HG03139 (cell line): ENCODE measurements around the gene JPT2.

Experiments used
- ATAC-seq: cut with Tn5 transposase; IDR thresholded peaks from one replicate; pipeline ENCODE4 v1.9.1; 2021; ENCODE audit not compliant: unreplicated experiment

Gene JPT2

DNA sequence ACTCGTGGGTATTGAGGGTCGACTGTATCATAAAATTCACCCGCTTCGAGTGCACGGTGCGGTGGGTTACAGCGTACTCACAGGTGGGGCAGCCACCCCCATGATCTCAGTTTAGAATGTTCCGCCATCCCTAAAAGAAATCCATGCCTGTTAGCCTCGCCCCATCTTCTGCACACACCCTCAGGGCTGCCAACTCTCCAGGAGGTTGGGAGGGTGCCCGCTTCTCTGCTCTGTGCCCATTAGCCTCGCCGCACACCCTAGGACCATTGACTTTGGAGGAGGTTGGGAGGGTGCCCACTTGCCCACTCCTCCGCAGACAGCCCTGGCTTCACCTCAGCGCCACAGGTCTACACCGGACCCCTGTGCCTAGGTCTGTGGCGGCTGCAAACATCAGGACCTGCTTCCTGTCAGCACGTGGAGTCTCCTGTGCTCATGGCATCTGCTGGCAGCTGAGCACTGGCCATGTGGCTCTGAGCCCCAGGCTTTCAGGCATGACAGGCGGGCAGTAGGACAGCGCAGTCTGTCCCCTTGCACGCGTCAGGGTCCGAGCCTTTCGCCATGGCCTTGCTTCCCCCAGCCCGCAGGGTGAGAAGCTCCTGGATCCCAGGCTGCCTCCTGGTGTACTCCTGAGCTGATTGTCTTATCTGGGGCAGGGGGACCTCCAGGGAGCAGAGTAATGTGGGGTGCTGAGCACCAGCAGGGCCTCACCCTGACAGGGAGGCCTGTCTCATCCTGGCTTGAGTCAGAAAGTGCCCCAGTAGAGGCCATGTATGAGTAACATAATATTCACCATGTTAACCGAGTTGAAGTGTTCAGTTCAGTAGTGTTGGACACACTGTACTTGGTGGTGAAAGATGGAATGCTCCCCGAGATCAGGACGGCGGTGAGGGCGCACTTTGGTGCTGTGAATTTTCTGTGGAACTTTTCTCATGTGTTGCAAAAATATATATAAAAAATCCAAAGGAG is 71.4 kb downstream of the JPT2 start:
- no peak for ATAC-seq
